Measurements from ENCODE around the gene UBAP2L. TPM values are rescaled to one million over a fixed set of nuclear protein-coding genes. Genes with fewer than 3 reads are reported as not detected.

The UBAP2L gene
- total RNA-seq, 1 experiment from 2014 or later = 198 TPM

- Mint-ChIP-seq H3K4me3 (ENCODE audit: unreplicated experiment) (no peak overlapping the region), H3K27me3 (ENCODE audit: insufficient read depth, unreplicated experiment) (no peaks in the 10 kb centered on the region), H3K4me1 (ENCODE audit: low read depth, unreplicated experiment) (no peaks in the 10 kb centered on the region), H3K36me3 (ENCODE audit: insufficient read depth, unreplicated experiment) (no peaks in the 10 kb centered on the region), H3K9me3 (ENCODE audit: unreplicated experiment) (no peaks in the 10 kb centered on the region), H3K27ac (ENCODE audit: unreplicated experiment) (no peak overlapping the region)
- TF ChIP-seq CTCF (IDR thresholded peaks at IDR 0.05; ENCODE audit: insufficient read depth in 1 of 2, low read depth in 1 of 2, low read length in 1 of 2, severe bottlenecking in 1 of 2, unreplicated experiment in 1 of 2) = no peak
- DNase-seq = no peak
- intact Hi-C loops (cut with micrococcal nuclease; ENCODE audit: unreplicated experiment) = no loop called here
- Histone ChIP-seq H3K4me1 (no peaks in the 10 kb centered on the region), H3K27me3 (replicated peaks; ENCODE audit: control insufficient read depth, insufficient read depth, low read length) (no peaks in the 10 kb centered on the region), H3K9me3 (no peaks in the 10 kb centered on the region; the same call in 1 of the 2 replicates), H3K36me3 (ENCODE audit: control insufficient read depth, insufficient read depth, low read length) (no peaks in the 10 kb centered on the region), H3K4me3 (ENCODE audit: low read depth, low read length) (no peak overlapping the region)
- ChIA-PET POLR2A (no interaction called here), CTCF (no interaction called here)
- no TSS peak for BruUV-seq (replicated peaks)
Observed at GRCh38 chr1:154288661-154289060, 67.9 kb downstream of the UBAP2L start.

- no peaks in the 10 kb centered on the region for H3K4me1 Mint-ChIP-seq (ENCODE audit: low read depth, unreplicated experiment)
- no peak overlapping the region for H3K4me3 Mint-ChIP-seq (ENCODE audit: unreplicated experiment)
- Histone ChIP-seq H3K4me1 (no peaks in the 10 kb centered on the region), H3K27me3 (replicated peaks; ENCODE audit: control insufficient read depth, insufficient read depth, low read length) (no peaks in the 10 kb centered on the region), H3K4me3 (ENCODE audit: low read depth, low read length) (no peak overlapping the region), H3K9me3 (peaks cover 6% of the 10 kb centered on the region), H3K36me3 (ENCODE audit: control insufficient read depth, insufficient read depth, low read length) (no peaks in the 10 kb centered on the region)
- no peak overlapping the region for H3K27ac Mint-ChIP-seq (ENCODE audit: unreplicated experiment)
- TF ChIP-seq CTCF (IDR thresholded peaks at IDR 0.05; ENCODE audit: insufficient read depth in 1 of 2, low read depth in 1 of 2, low read length in 1 of 2, severe bottlenecking in 1 of 2, unreplicated experiment in 1 of 2) = no peak
- BruUV-seq (replicated peaks) = no TSS peak
- ChIA-PET POLR2A (no interaction called here), CTCF (no interaction called here)
- no peaks in the 10 kb centered on the region for H3K36me3 Mint-ChIP-seq (ENCODE audit: insufficient read depth, unreplicated experiment)
- no peak for DNase-seq
- peaks cover 14% of the 10 kb centered on the region for H3K9me3 Mint-ChIP-seq (ENCODE audit: unreplicated experiment)
- no peaks in the 10 kb centered on the region for H3K27me3 Mint-ChIP-seq (ENCODE audit: insufficient read depth, unreplicated experiment)
- intact Hi-C loops (cut with micrococcal nuclease; ENCODE audit: unreplicated experiment) = no loop called here
Observed at GRCh38 chr1:154290921-154291320, 70.2 kb downstream of the UBAP2L start.

- Histone ChIP-seq H3K9me3 (peaks cover 11% of the 10 kb centered on the region), H3K36me3 (ENCODE audit: control insufficient read depth, insufficient read depth, low read length) (no peaks in the 10 kb centered on the region), H3K4me1 (no peaks in the 10 kb centered on the region), H3K27me3 (replicated peaks; ENCODE audit: control insufficient read depth, insufficient read depth, low read length) (no peaks in the 10 kb centered on the region), H3K4me3 (ENCODE audit: low read depth, low read length) (no peak overlapping the region)
- H3K4me1 Mint-ChIP-seq (ENCODE audit: low read depth, unreplicated experiment) = no peaks in the 10 kb centered on the region
- CTCF ChIA-PET = interaction anchor here (0.6 kb wide), 1 partner anchor 122 kb away, joined by 3 read pairs; no protein-coding TSS in a partner anchor
- H3K27me3 Mint-ChIP-seq (ENCODE audit: insufficient read depth, unreplicated experiment) = no peaks in the 10 kb centered on the region
- intact Hi-C loops (cut with micrococcal nuclease; ENCODE audit: unreplicated experiment) = no loop called here
- H3K9me3 Mint-ChIP-seq (ENCODE audit: unreplicated experiment) = peaks cover 15% of the 10 kb centered on the region
- H3K27ac Mint-ChIP-seq (ENCODE audit: unreplicated experiment) = no peak overlapping the region
- DNase-seq = no peak
- no TSS peak for BruUV-seq (replicated peaks)
- H3K36me3 Mint-ChIP-seq (ENCODE audit: insufficient read depth, unreplicated experiment) = peaks cover 6% of the 10 kb centered on the region
- POLR2A ChIA-PET = no interaction called here
- no peak for TF ChIP-seq CTCF (IDR thresholded peaks at IDR 0.05; ENCODE audit: insufficient read depth in 1 of 2, low read depth in 1 of 2, low read length in 1 of 2, severe bottlenecking in 1 of 2, unreplicated experiment in 1 of 2)
- no peak overlapping the region for H3K4me3 Mint-ChIP-seq (ENCODE audit: unreplicated experiment)
Observed at GRCh38 chr1:154295408-154296235, 74.9 kb downstream of the UBAP2L start.
